ENCODE data around the gene FBXO27.
A peak's percentile ranks its signal among the peaks of the same experiment; 100 is the strongest.

The FBXO27 gene

GRCh38 chr19:38985262-38985661 is 47.1 kb downstream of the FBXO27 start:
- peaks cover 5% of the 10 kb centered on the region for H3K27me3 Mint-ChIP-seq (ENCODE audit: low read depth)
- no peak overlapping the region for H3K27ac Mint-ChIP-seq
- H3K4me1 Mint-ChIP-seq (ENCODE audit: low read depth): no peaks in the 10 kb centered on the region
- peaks cover 5% of the 10 kb centered on the region for H3K9me3 Mint-ChIP-seq
- H3K4me3 Mint-ChIP-seq: no peak overlapping the region
- peaks cover 3% of the 10 kb centered on the region for H3K36me3 Mint-ChIP-seq (ENCODE audit: low read depth)

- Mint-ChIP-seq H3K27ac (no peak overlapping the region), H3K27me3 (ENCODE audit: low read depth) (peaks cover 10% of the 10 kb centered on the region), H3K9me3 (peaks cover 6% of the 10 kb centered on the region), H3K4me3 (no peak overlapping the region), H3K36me3 (ENCODE audit: low read depth) (peaks cover 6% of the 10 kb centered on the region), H3K4me1 (ENCODE audit: low read depth) (peaks cover 7% of the 10 kb centered on the region)
These were observed 51.6 kb downstream of the FBXO27 start for GRCh38 chr19:38980583-38981374.

GRCh38 chr19:38979812-38980211 is 52.5 kb downstream of the FBXO27 start:
- Mint-ChIP-seq H3K9me3 (peaks cover 6% of the 10 kb centered on the region), H3K4me1 (ENCODE audit: low read depth) (peaks cover 10% of the 10 kb centered on the region), H3K36me3 (ENCODE audit: low read depth) (peaks cover 6% of the 10 kb centered on the region), H3K27me3 (ENCODE audit: low read depth) (peaks cover 14% of the 10 kb centered on the region), H3K27ac (no peak overlapping the region), H3K4me3 (no peak overlapping the region)

- H3K27ac Mint-ChIP-seq: peak overlapping the region; percentile 15
- H3K36me3 Mint-ChIP-seq (ENCODE audit: low read depth): peaks cover 6% of the 10 kb centered on the region
- H3K4me3 Mint-ChIP-seq: no peak overlapping the region
- peaks cover 23% of the 10 kb centered on the region for H3K27me3 Mint-ChIP-seq (ENCODE audit: low read depth)
- peaks cover 11% of the 10 kb centered on the region for H3K4me1 Mint-ChIP-seq (ENCODE audit: low read depth)
- peaks cover 6% of the 10 kb centered on the region for H3K9me3 Mint-ChIP-seq
These were observed 54.0 kb downstream of the FBXO27 start for GRCh38 chr19:38978326-38978689.

GRCh38 chr19:38977445-38978325 is 54.7 kb downstream of the FBXO27 start:
- peaks cover 6% of the 10 kb centered on the region for H3K36me3 Mint-ChIP-seq (ENCODE audit: low read depth)
- H3K9me3 Mint-ChIP-seq: peaks cover 6% of the 10 kb centered on the region
- H3K27me3 Mint-ChIP-seq (ENCODE audit: low read depth): peaks cover 23% of the 10 kb centered on the region
- H3K4me1 Mint-ChIP-seq (ENCODE audit: low read depth): peaks cover 11% of the 10 kb centered on the region
- no peak overlapping the region for H3K4me3 Mint-ChIP-seq
- H3K27ac Mint-ChIP-seq: peak overlapping the region; percentile 15

DNA sequence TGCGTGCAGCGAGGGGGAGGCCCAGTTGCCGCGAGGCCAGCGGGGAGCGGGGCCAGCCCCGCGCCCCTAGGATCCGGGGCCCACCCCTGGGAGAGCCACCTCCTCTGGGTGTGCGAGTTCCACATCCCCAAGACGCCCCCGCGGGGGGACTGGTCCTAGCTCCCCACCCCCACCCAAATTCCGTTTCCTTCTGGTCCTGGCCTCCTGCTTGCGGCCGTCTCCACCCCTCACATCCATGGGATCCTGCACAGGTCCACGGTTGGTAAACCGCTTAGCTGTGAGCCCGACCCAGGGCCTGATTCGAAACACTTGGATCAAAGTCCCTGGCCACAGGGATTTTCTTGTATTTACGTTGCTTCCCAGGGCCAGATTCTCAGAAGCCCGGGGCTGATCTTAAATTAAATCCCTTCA is 56.5 kb downstream of the FBXO27 start:
- Mint-ChIP-seq H3K27ac (no peak overlapping the region), H3K36me3 (ENCODE audit: low read depth) (peaks cover 6% of the 10 kb centered on the region), H3K4me3 (no peak overlapping the region), H3K27me3 (ENCODE audit: low read depth) (peaks cover 27% of the 10 kb centered on the region), H3K4me1 (ENCODE audit: low read depth) (peaks cover 11% of the 10 kb centered on the region), H3K9me3 (peaks cover 6% of the 10 kb centered on the region)

DNA sequence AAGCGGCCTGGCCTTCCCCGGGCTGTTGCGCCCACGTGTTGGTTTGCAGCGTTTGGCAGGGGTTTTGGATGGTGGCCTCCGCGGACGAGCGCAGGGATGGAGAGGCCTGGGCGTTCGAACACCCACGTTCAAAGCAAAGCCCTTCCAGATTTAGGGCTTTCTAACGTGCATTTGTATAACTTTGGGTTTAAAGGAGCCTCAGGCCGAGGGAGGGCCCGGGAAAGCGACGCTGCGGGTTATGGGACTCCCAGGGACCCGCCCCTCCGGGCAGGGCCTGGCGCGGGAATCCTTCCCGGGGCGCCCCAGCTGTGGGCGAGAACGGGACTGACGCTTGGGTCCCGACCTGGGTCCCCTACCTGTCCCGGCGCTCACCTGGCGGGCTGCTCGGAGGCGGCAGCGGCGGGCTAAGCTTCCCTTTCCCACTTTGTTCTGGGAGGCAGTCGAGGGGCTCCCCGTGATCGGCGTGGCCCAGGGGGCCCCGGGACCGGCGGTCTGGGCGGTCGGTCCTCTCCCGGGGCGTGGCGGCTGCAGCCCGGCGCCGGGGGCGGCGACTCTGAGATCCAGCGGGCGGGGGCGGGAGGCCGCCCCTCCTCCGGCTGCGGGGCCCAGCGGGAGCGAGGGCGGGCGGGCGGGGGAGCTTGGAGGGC is 57.0 kb downstream of the FBXO27 start, which contains the start of gene FBXO17:
Gene FBXO17 (minus strand): TSS at position 529 of the 647 bp plus-strand sequence. CDS start 25,423 bp downstream, outside the sequence.
- peaks cover 11% of the 10 kb centered on the region for H3K4me1 Mint-ChIP-seq (ENCODE audit: low read depth)
- no peak within 1 kb of the TSS for H3K27ac Mint-ChIP-seq
- peaks cover 27% of the 10 kb centered on the region for H3K27me3 Mint-ChIP-seq (ENCODE audit: low read depth)
- H3K36me3 Mint-ChIP-seq (ENCODE audit: low read depth): peaks cover 2% of the 10 kb centered on the region
- H3K9me3 Mint-ChIP-seq: peaks cover under 1% of the 10 kb centered on the region
- no peak within 1 kb of the TSS for H3K4me3 Mint-ChIP-seq

- Mint-ChIP-seq H3K4me3 (no peak overlapping the region), H3K4me1 (ENCODE audit: low read depth) (peaks cover 11% of the 10 kb centered on the region), H3K27ac (no peak overlapping the region), H3K27me3 (ENCODE audit: low read depth) (peaks cover 27% of the 10 kb centered on the region), H3K9me3 (no peaks in the 10 kb centered on the region), H3K36me3 (ENCODE audit: low read depth) (peaks cover 2% of the 10 kb centered on the region)
These were observed 57.6 kb downstream of the FBXO27 start for GRCh38 chr19:38974624-38975213.

Measured in T-helper 1 cell treated with Interleukin-12 subunit alpha and Interleukin-12 subunit beta and Interleukin-4 antibody, amounts not matched to agents 30 μg/mL and 1 μg/mL, for 36 hours (primary cell).